Lower leg skin (tissue), 4 donors: Measurements from ENCODE around the gene NDUFV3. TPM values are rescaled to one million over a fixed set of nuclear protein-coding genes. Genes with fewer than 3 reads are reported as not detected.

ENCODE experiments used
- DNase-seq, 2 donors: peaks; one replicate each; pipeline ENCODE4 v3.0.0-alpha.2; 2019; ENCODE audit warnings: low spot score in 2 of 2
- H3K4me3 ChIP-seq: fragments of 200-600 bp; sonication (generic); 2 replicates; pipeline ENCODE4 v1.5.1; 2017; ENCODE audit warnings: mild to moderate bottlenecking, low read depth; ENCODE audit not compliant: poor library complexity, severe bottlenecking
- CTCF ChIP-seq, 3 donors: fragments of 450-650 bp; IDR thresholded peaks; one replicate each; pipeline ENCODE4 v1.5.1; 2016; ENCODE audit warnings: antibody characterized with exemption in 3 of 3, mild to moderate bottlenecking in 3 of 3, moderate library complexity in 2 of 3
- POLR2A ChIP-seq, 2 donors: fragments of 450-650 bp; IDR thresholded peaks; one replicate each; pipeline ENCODE4 v1.6.1; 2016 to 2017; ENCODE audit warnings: antibody characterized with exemption in 2 of 2, mild to moderate bottlenecking in 1 of 2, moderate library complexity in 1 of 2
- WGBS, 2 donors: methylation state at CpG; one replicate each; pipeline ENCODE4 v1.1.5; 2018; 5-methylcytosine and 5-hydroxymethylcytosine counted together
- intact Hi-C: fragments of 100-400 bp; cut with DNase I; formaldehyde crosslinking; loops from one replicate; pipeline ENCODE4 v1.15.0; 2023; ENCODE audit warnings: low total_unique reads
- total RNA-seq, 4 donors: library from RNA; depleted of rRNA; stranded (reverse); fragments of >200 nt; gene quantifications; one replicate each; pipeline ENCODE4 v1.1.0, GENCODE V29; 2016

The NDUFV3 gene
- total RNA-seq, 4 donors from 2014 or later: 41.8 to 65.3 (median 60.0) TPM

GRCh38 chr21:42918291-42918690 is 25.2 kb downstream of the NDUFV3 start:
- WGBS, 2 donors: 88 to 91% methylated on average over 6 of the region's 6 CpGs
- intact Hi-C loops: no loop called here
- DNase-seq: no peak
- TF ChIP-seq CTCF (IDR thresholded peaks at IDR 0.05) (no peak), POLR2A (IDR thresholded peaks at IDR 0.05) (no peak)
- no peak overlapping the region for H3K4me3 ChIP-seq

- intact Hi-C loops: no loop called here
- 87% methylated on average over 4 of the region's 4 CpGs for WGBS, 2 donors
- TF ChIP-seq POLR2A (IDR thresholded peaks at IDR 0.05): no peak
- TF ChIP-seq CTCF (IDR thresholded peaks at IDR 0.05): no peak
- DNase-seq: no peak
- no peak overlapping the region for H3K4me3 ChIP-seq
These were observed 28.8 kb downstream of the NDUFV3 start for GRCh38 chr21:42921927-42922326.

- no peak overlapping the region for H3K4me3 ChIP-seq
- no peak for DNase-seq
- 89 to 92% methylated on average over 18 of the region's 18 CpGs for WGBS, 2 donors
- TF ChIP-seq CTCF (IDR thresholded peaks at IDR 0.05): no peak
- TF ChIP-seq POLR2A (IDR thresholded peaks at IDR 0.05): no peak
- intact Hi-C loops: no loop called here
These were observed 29.8 kb downstream of the NDUFV3 start for GRCh38 chr21:42922918-42923317.

- no peak overlapping the region for H3K4me3 ChIP-seq
- intact Hi-C loops: no loop called here
- whole genome bisulfite sequencing, 2 donors: 16 to 22% methylated on average over 18 of the region's 18 CpGs
- TF ChIP-seq CTCF (IDR thresholded peaks at IDR 0.05) (peak in 1 of 3 donors; percentile 62), POLR2A (IDR thresholded peaks at IDR 0.05) (no peak)
- peak; percentile 79 to 91 for DNase-seq
These were observed 30.7 kb downstream of the NDUFV3 start for GRCh38 chr21:42923553-42924432.

- TF ChIP-seq CTCF (IDR thresholded peaks at IDR 0.05): no peak
- no peak for TF ChIP-seq POLR2A (IDR thresholded peaks at IDR 0.05)
- intact Hi-C loops: no loop called here
- WGBS, 2 donors: 90 to 91% methylated on average over 6 of the region's 6 CpGs
- no peak for DNase-seq
- H3K4me3 ChIP-seq: no peak overlapping the region
These were observed 31.3 kb downstream of the NDUFV3 start for GRCh38 chr21:42924433-42924751.
